Body of pancreas (tissue), 4 donors: Measurements from ENCODE around the gene PFN3.

Source experiments
- POLR2A ChIP-seq, 3 donors: fragments of 450-650 bp; IDR thresholded peaks; one replicate each; pipeline ENCODE4 v1.6.1; 2016; ENCODE audit warnings: antibody characterized with exemption in 3 of 3, mild to moderate bottlenecking in 2 of 3
- TF ChIP-seq, protein P1 (sequence below), 7 experiments: fragments of 450-650 bp in 4 of 7; fragments of 200-600 bp in 3 of 7; sonication (generic) in 3 of 7; IDR thresholded peaks; one replicate each; pipeline ENCODE4 v1.5.1; 2016 to 2019; ENCODE audit warnings: antibody characterized with exemption in 7 of 7

DNA sequence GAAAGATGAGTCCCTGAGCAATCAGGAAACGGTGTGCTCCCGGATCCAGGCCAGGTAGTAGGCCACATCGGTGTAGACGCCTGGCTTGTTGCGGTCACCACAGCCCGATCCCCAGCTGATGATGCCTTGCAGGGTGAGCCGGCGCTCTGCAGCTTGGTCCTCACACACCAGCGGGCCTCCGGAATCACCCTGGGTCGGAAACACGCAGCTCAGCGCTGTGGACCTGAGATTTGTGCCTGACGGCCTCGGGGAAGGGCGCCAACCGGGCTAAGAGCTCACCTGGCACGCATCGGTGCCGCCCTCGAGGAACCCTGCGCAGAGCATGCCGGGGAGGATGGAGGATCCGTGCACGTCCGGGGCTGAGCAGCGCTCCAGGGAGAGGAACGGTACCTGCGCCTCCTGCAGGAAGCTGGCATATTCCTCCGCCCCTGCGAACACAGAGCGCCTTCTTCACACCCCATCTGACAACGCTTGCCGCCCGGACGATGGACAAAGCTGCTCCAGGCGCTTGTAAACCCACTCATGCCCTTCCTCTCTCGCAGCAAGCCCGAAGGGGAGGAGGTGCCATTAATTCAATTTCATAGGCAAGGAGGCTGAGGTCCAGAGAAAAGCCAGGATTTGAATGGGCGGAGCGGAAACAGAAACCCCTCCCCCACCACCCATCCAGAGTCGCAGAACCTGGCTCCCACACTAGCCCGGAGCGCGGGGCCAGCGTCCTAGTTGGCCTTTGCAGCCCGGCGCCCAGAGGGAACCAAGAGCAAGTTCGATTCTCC is 2.0 kb upstream of the PFN3 start:
- TF ChIP-seq, protein P1, sequence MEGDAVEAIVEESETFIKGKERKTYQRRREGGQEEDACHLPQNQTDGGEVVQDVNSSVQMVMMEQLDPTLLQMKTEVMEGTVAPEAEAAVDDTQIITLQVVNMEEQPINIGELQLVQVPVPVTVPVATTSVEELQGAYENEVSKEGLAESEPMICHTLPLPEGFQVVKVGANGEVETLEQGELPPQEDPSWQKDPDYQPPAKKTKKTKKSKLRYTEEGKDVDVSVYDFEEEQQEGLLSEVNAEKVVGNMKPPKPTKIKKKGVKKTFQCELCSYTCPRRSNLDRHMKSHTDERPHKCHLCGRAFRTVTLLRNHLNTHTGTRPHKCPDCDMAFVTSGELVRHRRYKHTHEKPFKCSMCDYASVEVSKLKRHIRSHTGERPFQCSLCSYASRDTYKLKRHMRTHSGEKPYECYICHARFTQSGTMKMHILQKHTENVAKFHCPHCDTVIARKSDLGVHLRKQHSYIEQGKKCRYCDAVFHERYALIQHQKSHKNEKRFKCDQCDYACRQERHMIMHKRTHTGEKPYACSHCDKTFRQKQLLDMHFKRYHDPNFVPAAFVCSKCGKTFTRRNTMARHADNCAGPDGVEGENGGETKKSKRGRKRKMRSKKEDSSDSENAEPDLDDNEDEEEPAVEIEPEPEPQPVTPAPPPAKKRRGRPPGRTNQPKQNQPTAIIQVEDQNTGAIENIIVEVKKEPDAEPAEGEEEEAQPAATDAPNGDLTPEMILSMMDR (IDR thresholded peaks at IDR 0.05), result peak; percentile 18 to 73 (median 58)
- TF ChIP-seq POLR2A (IDR thresholded peaks at IDR 0.05), result no peak
